RWPE2 (cell line): ENCODE measurements around the gene CD68.

Source experiments
- ATAC-seq: fragments of 200-7000 bp; cut with Tn5 transposase; 3 replicates; pipeline ENCODE4 v1.9.1; 2021; ENCODE audit warnings: low read depth
- DNase-seq: peaks from one replicate; pipeline ENCODE4 v3.0.0-alpha.2; 2020; ENCODE audit warnings: low spot score
- H3K27ac ChIP-seq: fragments of 450-650 bp; 2 replicates; pipeline ENCODE4 v1.5.1; 2017; ENCODE audit warnings: mild to moderate bottlenecking; ENCODE audit not compliant: poor library complexity, severe bottlenecking
- H3K27me3 ChIP-seq: fragments of 250-450 bp; sonication (Bioruptor Pico); 2 replicates; pipeline ENCODE4 v1.5.1; 2021; ENCODE audit warnings: mild to moderate bottlenecking, moderate library complexity; ENCODE audit not compliant: insufficient read depth, poor library complexity, severe bottlenecking
- H3K36me3 ChIP-seq: fragments of 250-450 bp; sonication (Bioruptor Pico); 2 replicates; pipeline ENCODE4 v1.5.1; 2020; ENCODE audit warnings: low read depth, mild to moderate bottlenecking, moderate library complexity
- H3K4me1 ChIP-seq: fragments of 250-450 bp; sonication (Bioruptor Pico); 2 replicates; pipeline ENCODE4 v1.5.1; 2021; ENCODE audit warnings: mild to moderate bottlenecking, moderate library complexity; ENCODE audit not compliant: insufficient read depth, poor library complexity, severe bottlenecking
- H3K4me3 ChIP-seq: fragments of 250-450 bp; sonication (Bioruptor Pico); 2 replicates; pipeline ENCODE4 v1.5.1; 2021; ENCODE audit warnings: mild to moderate bottlenecking, moderate library complexity; ENCODE audit not compliant: severe bottlenecking
- H3K9me3 ChIP-seq: fragments of 250-450 bp; sonication (Bioruptor Pico); 2 replicates; pipeline ENCODE4 v1.5.1; 2021; ENCODE audit warnings: mild to moderate bottlenecking, moderate library complexity; ENCODE audit not compliant: severe bottlenecking
- TF ChIP-seq, protein P1 (sequence below): fragments of 450-650 bp; IDR thresholded peaks from one replicate; pipeline ENCODE4 v1.5.1; 2017; ENCODE audit warnings: mild to moderate bottlenecking, moderate library complexity; ENCODE audit not compliant: poor library complexity, severe bottlenecking

CD68 gene

DNA sequence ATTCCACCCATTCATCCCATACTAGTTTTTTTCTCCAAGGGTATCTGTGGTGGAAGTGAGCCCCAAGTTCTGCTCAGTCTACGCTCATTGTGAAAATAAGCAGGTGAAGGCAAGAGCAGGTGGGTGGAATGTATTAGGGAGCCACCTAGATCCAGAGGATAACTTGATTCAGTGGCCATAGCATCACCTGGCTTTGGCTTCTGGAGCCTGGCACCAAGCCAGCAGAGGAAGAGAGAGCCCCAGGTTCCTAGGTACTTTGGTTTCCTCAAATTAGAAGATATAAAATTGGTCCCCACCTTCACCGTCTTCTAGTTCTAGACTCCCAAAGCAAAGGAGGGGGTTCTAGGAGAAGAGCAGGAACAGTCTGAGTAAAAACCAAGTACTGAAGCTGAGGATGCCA lies 31.2 kb downstream of the CD68 start:
- TF ChIP-seq, protein P1, sequence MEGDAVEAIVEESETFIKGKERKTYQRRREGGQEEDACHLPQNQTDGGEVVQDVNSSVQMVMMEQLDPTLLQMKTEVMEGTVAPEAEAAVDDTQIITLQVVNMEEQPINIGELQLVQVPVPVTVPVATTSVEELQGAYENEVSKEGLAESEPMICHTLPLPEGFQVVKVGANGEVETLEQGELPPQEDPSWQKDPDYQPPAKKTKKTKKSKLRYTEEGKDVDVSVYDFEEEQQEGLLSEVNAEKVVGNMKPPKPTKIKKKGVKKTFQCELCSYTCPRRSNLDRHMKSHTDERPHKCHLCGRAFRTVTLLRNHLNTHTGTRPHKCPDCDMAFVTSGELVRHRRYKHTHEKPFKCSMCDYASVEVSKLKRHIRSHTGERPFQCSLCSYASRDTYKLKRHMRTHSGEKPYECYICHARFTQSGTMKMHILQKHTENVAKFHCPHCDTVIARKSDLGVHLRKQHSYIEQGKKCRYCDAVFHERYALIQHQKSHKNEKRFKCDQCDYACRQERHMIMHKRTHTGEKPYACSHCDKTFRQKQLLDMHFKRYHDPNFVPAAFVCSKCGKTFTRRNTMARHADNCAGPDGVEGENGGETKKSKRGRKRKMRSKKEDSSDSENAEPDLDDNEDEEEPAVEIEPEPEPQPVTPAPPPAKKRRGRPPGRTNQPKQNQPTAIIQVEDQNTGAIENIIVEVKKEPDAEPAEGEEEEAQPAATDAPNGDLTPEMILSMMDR: no peak
- Histone ChIP-seq H3K4me1 (peaks cover 16% of the 10 kb centered on the region), H3K9me3 (no peaks in the 10 kb centered on the region), H3K27ac (no peak overlapping the region), H3K36me3 (peaks cover 60% of the 10 kb centered on the region), H3K27me3 (no peaks in the 10 kb centered on the region), H3K4me3 (no peak overlapping the region)
- DNase-seq (no peak), ATAC-seq (no peak)

DNA sequence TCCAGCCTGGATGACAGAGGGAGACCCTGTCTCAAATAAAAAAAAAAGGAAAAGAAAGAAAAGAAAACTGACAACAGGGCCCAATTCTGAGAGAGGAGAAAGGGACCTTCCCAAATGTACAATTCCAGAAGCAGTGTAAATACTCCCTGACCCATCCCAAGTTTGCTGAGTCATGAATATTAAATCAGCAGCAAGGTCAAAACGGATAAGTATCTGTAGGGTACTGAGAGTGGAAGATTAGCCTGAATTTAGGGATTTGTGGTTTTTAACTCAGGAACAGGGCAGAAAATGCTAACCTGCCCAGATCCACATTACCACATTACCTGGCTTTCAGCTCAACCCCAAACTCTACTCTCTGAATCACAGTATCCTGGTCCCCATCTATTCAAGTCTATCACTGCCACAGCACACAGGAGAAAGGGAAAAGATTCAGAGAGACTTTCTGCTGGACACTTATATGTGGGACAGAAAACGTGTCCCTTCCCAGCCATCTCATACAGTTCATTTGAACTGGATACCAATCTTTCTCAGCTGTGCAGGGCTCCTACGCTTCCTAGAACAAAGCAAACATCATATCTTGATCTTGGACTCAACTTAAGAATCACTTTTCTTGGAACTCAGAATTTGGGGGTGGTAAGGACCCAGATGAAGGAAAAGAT lies 32.3 kb downstream of the CD68 start:
- Histone ChIP-seq H3K9me3 (no peaks in the 10 kb centered on the region), H3K36me3 (peaks cover 49% of the 10 kb centered on the region), H3K27me3 (no peaks in the 10 kb centered on the region), H3K27ac (no peak overlapping the region), H3K4me1 (peaks cover 16% of the 10 kb centered on the region), H3K4me3 (no peak overlapping the region)
- no peak for ATAC-seq
- DNase-seq: no peak
- TF ChIP-seq, protein P1: no peak

DNA sequence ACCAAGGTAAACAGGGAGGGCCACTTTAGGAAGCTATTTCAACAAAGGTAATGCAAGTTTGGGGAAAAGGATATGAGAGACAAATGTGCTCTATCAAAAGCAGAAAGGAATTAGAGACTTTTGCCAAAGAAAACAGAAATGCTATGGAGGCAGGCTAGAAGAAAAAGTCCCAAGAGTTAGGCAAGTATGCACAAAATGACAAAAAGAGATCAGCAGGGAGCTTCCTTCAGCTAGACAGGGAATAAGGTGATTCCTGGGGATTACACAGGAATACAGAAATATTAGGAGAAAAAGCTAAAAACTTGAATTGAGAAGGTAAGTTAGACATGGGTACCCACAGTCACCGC lies 32.8 kb downstream of the CD68 start:
- Histone ChIP-seq H3K9me3 (no peaks in the 10 kb centered on the region), H3K27ac (no peak overlapping the region)

DNA sequence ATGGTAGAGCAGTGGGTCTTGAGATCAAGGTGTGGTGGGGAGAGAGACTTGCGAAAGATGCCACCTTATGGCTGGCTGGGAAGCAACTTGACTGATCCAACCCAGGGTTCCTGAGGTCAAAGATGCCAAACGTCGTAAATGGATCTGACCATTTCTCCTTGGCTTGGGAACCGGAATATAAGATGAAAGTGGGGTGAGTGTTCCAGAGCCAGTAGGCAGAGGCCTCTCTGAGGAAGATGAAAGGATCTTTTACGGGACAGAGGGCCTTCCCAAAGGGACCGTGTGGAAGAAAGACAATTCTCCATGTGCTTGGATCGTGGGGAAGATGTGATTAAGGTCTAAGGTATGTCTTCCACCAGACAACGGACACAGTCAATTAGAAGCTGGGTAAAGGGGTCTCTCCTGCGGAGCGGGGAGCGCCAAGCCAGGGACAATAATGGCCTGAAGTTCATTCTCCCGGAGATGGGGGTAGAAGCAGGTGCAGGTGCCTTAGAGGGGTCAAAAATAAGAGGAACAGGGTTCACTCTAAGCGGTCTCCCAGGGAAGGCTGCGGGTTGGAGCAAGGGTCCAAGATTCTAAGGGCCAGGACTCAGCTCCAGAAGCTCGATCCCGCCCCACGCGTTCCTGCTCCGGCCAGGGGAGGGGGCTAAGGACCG lies 34.5 kb downstream of the CD68 start:
- H3K27me3 ChIP-seq: no peaks in the 10 kb centered on the region
- no peaks in the 10 kb centered on the region for H3K9me3 ChIP-seq
- peak overlapping the region; percentile 77 for H3K27ac ChIP-seq
- peak overlapping the region; percentile 87 for H3K4me3 ChIP-seq
- H3K36me3 ChIP-seq: peaks cover 37% of the 10 kb centered on the region
- TF ChIP-seq, protein P1: no peak
- DNase-seq: no peak
- H3K4me1 ChIP-seq: peaks cover 16% of the 10 kb centered on the region
- ATAC-seq: peak; percentile 19; the same call in 2 of the 3 replicates

More for the DNA sequence above, 32.8 kb downstream of the CD68 start:
- Histone ChIP-seq H3K4me1 (peaks cover 16% of the 10 kb centered on the region), H3K27me3 (no peaks in the 10 kb centered on the region), H3K4me3 (no peak overlapping the region), H3K36me3 (peaks cover 47% of the 10 kb centered on the region)
- DNase-seq: no peak
- TF ChIP-seq, protein P1: no peak
- no peak for ATAC-seq
